ENCODE measurements around the gene ADAMTS17.

ADAMTS17 gene

DNA sequence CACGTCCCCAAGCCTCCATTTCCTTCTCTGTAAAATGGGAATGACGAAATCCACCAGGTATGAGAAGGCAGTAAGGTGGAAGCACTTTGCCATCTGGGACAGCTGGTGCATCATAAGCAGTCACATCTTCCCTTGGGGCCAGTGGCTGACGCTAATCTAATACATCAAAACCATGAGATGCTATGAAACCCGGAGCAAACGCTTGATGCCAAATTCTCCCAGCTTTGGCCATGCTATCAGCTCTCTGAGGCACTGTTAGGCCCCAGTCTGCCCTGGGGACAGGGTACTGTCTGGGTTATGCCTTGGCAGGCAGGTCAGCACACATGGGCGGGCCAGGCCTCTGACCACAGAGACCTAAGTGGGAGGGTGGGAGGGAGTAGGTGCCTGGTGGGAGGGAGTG, 66.1 kb downstream of the ADAMTS17 start:
- DNase-seq: no peak

DNA sequence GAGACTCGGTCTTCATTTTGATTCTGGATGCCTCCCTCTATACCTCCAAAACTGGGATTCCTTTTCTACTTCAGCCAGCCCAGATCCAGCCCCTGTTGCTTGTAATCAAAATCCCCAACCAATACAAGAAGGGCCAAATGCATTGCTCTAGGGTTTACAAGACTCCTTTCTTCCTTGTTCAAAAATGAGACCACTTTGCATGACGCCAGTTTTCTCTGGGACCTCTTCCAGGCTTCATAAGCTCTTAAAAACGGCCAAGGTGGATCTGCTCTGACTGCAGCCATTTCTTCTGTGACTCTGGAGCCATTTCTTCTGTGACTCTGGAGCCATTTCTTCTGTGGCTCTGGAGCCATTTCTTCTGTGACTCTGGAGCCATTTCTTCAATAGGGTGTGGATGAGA, 71.9 kb downstream of the ADAMTS17 start:
- no peak for DNase-seq

DNA sequence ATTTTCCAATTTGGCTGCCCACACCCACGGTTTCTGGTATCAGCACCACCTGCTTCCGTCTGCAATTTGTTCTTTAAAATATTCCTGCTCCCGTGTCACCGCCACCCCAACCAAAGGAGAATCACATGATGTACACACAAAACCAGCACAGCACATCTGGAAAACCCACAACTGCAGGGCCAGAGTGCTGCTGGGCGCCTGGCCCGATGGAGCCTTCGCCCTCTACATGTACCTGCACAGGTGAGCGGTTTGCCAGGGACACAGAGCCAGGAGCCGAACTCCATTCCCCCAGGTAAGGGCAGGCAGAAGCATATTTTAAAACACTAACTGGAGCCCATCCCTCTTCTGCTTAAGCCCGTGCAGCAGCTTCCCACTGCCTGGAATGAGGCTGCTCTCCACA, 75.6 kb downstream of the ADAMTS17 start:
- no peak for DNase-seq

DNA sequence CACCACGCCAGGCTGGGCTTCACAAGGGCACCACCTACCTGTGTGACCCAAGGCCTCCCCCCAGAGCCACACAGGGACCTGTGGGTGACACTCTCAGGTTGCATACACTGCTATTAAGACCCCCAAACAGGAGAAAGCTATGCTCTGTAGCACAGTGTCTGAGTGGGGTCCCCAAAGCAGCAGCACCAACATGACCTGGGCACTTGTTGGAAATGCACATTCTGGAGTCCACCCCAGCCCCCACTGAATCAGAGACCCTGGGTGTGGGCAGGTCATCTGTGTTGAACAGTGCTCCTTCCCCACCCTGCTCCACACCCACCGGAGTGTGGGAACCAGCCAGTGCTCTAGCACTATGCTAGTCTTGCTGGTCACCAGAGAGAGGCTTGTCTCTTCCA, 76.1 kb downstream of the ADAMTS17 start:
- DNase-seq: no peak

DNA sequence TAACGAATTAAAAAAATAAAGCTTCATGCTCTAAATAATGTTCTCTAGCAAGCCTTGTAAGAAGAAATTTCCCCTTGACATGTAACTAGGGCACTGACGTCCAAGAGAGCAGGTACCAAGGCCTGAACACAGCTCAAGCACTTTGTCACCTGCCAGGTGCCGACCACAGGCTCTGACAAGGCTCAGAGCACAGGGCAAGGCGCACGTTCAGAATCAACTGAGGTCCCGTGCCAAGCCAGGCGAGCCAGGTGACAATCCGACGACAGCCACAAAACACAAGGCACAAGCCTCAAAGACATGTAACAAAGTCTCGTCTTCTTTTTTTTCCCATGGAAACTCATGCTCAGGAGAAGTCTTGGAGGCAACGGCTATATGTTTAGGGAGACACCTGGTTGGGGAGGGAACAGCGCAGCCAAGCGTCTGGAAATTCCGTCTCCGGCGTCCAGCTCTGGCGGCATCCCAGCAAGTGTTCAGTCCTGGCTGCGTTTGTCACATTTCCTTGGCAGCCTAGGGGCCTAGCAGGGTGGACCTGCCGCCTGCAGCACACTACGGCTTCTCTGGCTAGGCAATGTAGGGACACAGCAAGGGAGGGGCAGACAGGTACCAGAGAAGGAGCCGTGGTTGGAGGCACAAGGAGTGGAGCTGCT, 76.7 kb downstream of the ADAMTS17 start:
- no peak for DNase-seq

DNA sequence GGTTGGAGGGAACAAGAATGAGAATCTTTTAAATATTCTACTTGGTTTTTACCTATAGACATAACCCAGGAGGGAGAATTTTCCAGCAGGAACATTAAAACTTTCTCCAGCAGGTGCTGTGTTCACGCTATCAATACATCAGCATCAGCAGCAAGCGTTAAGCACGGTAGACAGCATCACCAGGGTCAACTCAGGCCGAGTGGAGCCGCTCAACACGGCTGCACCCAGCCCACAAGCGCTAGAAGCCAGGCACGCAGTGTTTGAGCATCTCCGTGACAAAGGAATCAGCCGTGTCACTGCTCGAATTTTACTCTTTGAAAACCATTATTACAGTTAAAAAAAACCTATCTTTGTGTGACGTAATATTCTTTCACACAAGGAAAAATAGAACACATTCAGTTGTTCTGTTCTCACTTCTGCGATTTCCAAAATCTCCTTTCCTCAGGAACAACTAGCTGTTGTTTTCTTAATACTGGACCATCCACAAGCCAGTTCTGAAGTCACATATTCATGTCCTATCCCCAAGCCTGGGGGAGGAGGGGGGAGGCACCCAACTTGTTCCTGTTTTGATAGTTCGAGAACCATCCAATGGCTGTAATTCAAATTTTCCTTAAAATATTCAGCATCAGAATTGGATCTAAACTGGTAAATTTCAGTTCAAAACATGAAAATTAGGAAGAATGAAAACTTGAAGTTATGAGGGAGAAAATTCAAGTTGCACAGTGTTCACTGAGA, 77.9 kb downstream of the ADAMTS17 start:
- no peak for DNase-seq

DNA sequence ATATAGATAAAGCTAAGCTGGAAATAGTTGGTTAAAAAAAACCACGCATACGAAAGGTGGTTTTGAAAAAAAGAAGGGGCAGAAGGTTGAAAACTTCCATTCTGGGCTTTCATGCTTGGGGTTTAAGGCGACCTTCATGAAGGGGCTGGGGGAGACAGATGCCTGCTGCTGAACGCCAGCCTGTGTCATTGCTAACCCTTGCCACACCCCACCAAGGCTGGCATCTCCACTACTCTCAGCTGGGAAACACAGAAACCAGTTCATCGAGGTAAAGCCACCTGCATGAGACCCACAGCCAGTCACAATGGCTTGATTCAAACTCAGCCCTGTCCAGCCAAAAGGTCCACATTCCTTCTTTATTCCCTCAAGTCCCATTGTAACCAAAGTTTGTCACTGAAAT, 78.7 kb downstream of the ADAMTS17 start:
- DNase-seq: no peak

DNA sequence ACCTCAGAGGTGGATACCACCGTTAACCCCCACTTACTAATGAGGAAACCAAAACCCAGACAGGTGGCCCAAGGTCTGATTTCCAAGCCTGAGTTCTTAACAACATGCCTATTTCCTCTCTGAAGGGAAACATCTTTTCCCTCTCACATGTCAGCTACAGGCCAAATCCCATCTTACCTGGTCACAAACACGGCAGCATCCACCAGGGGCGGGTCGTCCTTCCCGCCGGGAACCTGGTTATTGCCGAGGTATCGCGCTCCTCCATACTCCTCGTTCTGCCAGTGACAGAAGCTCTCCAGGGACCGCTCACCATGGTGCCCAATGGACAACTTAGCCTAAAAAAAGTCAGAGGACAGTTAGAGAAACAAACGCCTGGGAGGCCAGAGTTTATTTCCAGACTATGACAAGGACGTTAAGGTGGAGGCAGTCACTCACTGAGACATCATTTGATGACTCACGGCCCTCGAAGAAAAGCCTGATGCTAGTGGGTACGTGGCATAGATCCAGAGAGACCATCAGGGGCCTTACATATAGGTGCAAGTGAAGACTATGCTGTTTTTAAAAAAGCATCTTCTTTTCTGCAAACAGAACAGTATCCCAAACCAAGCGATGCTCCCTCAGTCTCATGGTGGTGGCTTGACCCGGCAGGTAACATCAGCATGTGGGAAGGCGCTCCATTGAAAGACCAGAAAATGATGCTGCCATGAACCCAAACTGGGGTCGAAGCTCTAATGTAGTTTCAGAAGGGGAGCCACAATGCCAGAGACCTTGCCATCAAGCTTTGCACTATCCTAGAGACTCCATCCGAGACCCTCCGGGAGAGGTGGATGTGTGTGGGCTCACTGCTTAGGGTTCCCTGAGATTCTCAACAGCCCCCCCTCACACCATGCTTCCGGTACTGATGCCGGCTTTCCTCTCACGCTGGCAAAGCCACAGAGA, 80.2 kb downstream of the ADAMTS17 start:
- DNase-seq: no peak

DNA sequence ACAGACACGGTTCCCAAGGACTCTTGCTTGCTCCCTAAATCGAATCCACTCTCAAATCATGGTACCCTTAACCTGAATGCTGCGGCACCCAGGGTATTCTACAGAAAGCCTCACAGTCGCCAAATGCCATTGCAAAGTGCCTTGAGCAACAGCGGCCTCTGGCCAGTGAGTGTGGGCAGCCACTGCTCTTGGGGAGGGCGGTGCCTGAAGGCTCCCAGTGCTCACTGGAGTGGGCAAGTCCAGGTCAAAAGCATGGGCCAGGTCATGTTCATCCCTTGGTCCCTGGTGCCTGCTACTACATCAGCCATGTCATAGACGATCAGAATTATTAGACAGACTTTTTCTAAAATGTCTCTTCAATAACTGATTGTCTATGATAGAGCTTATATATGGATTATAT, 82.5 kb downstream of the ADAMTS17 start:
- no peak for DNase-seq

DNA sequence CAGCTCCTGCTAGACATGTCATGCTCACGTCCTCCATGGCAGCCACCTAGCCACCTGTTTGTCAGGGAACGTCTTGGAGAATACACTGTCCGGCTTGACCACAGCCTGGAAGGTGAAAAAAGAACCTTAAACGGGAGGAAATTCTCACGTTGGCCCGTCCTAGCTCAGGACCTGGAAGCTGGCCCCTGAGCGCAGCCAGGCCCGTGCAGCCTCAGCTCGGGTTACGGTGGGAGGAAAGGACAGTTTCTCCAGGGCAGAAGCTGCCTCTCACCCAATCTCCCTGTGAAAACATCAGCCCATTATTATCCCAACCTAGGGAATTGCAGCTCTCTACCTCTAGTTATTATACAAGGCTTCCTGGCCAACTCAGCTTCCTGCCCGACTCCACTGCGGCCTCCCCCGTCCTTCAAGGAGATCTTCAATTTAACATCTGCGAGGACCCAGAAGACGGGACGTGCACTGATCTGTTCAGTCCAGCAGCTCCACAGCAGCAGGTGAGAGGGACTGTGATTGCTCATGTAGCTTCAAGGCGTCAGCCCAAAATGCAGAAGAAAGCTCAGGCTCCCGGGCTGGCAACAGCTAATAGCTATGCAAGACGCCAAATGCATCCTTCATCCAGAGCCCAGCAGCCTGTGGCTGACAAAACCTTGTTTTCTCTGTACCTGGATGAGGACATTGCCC, 84.7 kb downstream of the ADAMTS17 start:
- DNase-seq: no peak

DNA sequence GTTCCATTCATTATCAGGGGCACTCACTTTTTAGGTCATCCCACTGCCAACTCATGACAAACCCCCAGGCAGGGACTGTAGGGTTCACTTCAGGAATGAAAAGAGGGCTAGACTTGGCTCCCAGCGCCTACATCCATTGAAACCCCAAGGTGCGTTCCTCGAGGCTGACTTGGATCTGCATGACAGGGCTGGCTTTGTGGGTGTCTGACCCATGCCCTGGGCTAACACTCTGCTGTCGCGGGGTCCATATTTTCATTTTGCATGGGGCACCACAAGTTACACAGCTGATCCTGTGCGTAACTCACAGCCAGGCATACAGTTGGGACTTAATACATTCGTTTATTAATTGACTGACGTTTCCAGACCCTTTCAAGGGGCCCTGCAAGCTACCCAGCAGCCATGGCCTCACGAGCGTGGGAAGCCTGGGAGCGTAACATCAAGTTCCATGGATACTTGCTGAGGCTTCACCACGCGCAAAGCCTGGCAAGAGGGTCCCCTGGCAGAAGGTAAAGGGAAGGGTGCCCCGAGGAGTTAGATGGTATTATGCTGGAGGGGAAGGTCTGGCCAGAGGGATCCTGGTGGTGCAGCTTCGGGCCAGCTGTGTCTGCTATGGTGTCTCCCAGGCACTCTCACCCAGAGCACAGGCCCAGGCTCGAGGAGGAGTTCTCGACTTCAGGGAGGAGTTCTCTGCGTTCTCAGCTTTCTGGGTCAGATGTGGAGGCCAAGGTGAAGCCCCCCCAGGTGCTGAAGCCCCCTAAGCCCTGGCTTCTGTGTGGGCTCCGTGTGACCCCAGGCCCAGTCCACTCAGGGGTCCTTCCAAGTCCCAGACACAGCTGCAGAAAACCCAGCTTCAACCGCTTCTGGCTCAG, 85.4 kb downstream of the ADAMTS17 start:
- DNase-seq: no peak

DNA sequence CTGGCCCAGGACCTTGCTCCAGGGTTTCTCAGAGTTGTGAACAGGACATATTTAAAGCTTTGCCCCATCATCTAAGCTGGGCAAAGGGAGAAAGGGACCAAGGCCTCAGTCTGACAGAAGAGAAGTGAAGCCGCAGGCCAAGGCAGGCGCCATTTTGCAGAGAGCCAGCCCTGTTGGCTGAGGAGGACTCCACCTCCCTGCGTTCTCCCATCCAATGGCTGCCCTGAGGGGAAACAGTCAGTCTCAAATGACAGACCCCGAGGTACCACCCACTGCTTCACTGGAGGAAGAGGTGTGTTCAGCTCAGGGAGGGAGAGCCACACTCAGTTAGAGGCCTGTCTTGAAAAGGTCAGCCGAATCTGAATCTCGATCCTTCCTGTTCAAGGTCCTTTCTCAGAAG, 86.1 kb downstream of the ADAMTS17 start:
- DNase-seq: no peak

DNA sequence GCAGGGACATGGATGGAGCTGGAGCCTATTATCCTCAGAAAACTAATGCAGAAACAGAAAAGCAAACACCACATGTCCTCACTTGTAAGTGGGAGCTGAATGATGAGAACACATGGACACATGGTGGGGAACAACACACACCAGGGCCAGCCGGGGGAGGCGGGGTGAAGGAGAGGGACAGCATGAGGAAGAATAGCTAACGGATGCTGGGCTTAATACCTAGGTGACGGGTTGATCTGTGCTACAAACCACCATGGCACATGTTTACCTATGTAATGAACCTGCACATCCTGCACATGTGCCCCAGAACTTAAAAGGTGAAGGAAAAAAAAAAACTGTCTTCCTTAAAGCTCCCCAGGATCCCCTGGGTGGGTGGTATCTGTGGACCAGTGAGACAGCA, 87.1 kb downstream of the ADAMTS17 start:
- DNase-seq: no peak

DNA sequence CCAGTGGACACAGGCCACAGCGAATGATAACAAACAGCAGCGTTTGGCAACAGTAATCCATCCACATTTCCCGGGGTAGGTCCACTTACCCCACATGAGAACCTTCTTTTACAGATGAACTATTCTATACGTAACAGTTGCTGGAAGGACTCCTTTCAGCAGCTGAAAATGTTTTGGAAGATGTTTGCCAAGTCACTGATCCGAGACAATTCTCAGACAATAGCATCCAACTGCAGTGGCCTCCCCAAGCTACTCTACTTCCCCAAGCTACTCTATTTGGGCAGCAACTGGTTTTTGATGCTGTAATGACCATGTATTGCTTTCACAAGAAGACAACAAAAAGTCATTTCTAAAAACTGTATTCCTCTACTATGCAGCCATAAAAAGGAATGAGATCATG, 87.5 kb downstream of the ADAMTS17 start:
- no peak for DNase-seq

DNA sequence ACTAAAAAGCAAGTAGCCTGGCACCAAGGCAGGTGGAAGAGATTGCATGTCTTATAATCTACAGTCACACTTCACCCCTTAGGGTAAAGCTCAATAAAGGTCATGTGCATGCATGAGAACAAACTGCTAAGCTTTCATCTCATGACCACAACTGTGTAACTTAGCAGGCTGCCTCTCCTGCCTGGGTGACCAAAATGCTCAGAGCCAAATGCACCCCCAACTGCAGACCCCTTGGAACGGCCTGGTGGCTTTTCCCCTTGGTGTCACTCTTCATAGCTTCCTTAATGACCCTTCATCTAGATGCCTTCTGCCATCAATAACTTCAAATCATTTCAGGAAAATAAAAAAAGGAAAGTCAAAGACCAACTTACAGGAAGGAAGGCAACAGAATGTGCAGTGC, 88.1 kb downstream of the ADAMTS17 start:
- DNase-seq: no peak

DNA sequence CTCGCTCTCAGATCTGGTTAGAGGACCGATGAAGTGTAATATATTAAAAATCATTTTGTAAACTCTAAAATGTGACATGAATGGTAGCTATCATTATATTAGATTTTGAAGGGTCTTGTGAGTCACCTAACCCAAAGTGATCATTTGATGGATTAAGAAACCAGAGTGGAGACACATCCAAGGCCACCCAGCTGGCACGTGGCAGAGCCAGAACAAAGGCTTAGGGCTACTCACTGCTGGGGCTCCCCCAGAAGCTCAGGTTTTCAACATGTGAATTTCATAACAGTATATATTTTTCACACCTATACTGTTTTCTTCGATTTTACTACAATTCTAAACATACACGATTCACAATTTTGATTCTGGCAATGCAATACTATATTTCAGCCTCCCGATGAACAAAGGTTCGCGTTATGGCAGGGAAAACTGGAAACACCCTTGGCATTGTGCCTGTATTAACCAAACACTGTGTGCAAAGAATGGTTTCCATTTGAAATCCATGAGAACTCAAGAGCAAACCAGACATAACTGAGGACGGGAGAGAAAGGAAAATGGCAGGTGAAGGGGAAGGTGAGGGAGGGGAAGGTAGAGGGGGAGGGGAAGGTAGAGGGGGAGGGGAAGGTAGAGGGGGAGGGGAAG, 88.9 kb downstream of the ADAMTS17 start:
- DNase-seq: no peak

DNA sequence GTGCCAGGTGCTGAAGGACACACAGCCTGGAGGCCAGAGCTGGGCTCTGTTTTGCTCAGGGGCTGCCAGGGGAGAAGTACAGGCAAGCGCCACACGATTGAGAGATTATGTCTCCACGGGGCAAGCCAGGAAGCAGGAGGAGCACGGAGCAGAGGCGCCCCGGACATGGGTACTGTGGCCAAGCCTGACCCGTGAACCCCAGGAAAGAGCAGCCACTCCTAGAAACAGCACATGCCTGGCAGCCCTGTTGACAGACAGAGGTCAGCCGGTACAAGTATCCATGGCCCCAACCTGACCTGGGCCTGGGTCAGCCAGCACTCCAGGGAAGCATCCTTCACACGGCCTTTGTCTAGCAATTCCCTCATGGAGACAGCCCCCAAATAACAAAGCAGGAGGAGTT, 89.4 kb downstream of the ADAMTS17 start:
- no peak for DNase-seq

DNA sequence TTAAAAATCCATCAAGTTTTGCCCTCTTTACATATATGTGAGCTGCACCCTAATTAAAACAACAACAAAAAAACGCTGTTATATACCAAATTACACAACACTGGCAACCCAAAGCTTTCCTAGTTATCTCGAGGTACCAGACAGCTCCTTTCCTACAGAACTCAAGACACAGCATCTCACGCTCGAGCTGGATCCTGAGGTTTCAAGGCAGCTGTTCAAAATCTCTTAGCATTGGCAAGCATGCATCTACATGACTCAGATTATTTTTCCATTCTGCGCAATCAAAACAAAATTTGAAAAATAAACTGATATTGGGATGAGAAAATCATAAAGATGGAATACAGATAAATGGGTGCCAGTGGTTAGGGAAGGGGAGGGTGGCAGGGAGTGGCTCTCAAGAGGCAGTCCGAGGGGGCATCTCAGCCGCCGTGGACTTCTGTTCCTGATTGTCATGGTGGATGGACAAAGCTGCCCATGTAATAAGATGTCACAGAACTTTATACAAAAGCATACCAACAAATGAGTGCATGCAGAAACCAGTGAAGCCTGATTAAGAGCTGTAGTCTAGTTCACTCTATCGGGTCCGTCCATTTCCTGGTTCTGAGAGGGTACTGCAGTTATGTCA, 91.5 kb downstream of the ADAMTS17 start:
- DNase-seq: no peak

DNA sequence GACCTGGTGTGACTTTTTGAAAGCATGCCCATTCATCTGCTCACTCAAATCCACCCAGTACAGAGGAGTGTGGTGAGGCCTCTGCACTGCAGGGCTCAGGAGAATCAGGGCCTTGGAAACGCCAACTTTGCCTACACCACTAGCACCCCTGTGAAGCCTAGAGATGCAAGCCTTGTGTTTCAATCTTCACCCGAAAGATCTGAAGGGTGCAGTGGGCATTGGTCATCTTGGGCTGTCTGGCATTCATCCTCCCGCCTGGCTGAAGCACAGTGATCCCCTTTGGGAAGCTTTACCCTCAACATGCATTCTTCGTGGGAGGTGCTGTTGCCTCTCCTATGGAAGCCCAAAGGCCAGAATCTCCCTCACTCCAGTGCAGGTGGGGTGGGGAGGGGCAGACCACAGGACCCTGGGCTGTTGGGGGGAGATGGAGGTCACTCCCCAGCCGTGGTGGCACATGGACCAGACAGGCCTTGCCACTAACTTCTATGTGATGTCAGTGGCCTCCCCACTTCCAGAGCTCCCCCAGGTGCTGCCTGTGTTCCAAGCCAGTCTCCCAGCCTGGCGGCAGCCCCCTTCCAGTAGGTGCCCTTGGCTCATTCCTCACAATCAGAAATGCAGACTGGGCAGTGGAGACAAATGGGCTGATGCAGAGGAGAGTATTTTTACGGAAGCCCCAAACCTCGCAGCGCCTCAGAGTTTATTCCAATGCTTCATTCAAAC, 92.5 kb downstream of the ADAMTS17 start:
- no peak for DNase-seq

DNA sequence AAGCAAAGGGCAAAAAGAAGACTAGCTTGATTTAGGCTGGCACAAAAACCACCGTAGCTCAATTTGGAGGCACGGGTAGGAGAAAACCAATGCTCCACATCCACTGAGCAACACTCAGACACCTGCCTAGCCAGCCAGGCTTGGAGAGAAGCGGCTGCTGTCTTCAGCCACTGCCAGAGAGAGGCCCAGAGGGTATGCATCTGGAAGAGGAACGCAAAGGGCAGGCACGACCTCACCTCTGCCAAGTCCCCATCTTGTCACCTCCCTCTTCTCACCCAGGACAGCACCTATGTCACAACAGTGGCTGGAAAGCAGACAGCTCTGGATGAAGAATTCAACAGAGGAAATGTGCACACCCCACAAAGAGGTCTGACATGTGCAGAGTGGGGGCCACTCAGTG, 93.5 kb downstream of the ADAMTS17 start:
- no peak for DNase-seq
